ENCODE results near the gene FMNL1.

Gene FMNL1

DNA sequence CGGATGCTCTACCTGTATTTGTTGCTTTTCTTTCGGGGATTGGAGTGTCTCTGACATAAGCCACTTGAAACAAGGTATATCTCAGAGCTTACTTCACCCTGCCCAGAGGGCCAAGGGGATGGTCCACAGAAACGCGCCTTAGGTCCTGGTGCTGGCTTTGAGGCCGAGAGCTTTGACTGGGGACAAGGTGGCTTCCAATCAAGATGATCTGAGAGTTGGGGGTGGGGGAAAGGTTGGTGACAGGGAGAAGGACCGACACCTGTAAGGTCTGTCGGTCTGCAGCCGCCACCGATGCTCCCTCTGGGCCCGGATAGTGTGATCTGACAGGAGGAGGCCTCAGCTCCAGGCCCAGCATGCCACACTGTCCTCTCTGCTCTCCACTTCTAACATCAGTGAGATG, 62.0 kb downstream of the FMNL1 start:
- Histone ChIP-seq H3K9ac (ENCODE audit: low read depth, low read length) (no peak overlapping the region), H3K27ac (ENCODE audit: low read length) (no peak overlapping the region)

GRCh38 chr17:45284176-45285140, 62.8 kb downstream of the FMNL1 start:
- Histone ChIP-seq H3K27me3 (ENCODE audit: insufficient read depth, low read length, poor library complexity) (no peaks in the 10 kb centered on the region), H3K4me2 (ENCODE audit: insufficient read depth, low read length) (no peak overlapping the region), H2AFZ (ENCODE audit: low read depth, low read length) (no peak overlapping the region), H3K9ac (ENCODE audit: low read depth, low read length) (no peak overlapping the region), H3K79me2 (ENCODE audit: insufficient read depth, low read length) (no peaks in the 10 kb centered on the region), H3K9me3 (ENCODE audit: insufficient read depth, low read length, severe bottlenecking) (no peaks in the 10 kb centered on the region), H3K4me1 (ENCODE audit: insufficient read depth, low read length) (no peaks in the 10 kb centered on the region), H3K36me3 (ENCODE audit: insufficient read depth, low read length) (peaks cover 82% of the 10 kb centered on the region), H3K27ac (ENCODE audit: low read length) (no peak overlapping the region), H3K4me3 (ENCODE audit: low read depth in 1 of 2, low read length in 2 of 2) (no peak overlapping the region), H4K20me1 (ENCODE audit: insufficient read depth, low read length) (0 out of 2 replicates have a peak, but pooled peaks cover 6% of the 10 kb centered on the region)
- TF ChIP-seq, protein P1, sequence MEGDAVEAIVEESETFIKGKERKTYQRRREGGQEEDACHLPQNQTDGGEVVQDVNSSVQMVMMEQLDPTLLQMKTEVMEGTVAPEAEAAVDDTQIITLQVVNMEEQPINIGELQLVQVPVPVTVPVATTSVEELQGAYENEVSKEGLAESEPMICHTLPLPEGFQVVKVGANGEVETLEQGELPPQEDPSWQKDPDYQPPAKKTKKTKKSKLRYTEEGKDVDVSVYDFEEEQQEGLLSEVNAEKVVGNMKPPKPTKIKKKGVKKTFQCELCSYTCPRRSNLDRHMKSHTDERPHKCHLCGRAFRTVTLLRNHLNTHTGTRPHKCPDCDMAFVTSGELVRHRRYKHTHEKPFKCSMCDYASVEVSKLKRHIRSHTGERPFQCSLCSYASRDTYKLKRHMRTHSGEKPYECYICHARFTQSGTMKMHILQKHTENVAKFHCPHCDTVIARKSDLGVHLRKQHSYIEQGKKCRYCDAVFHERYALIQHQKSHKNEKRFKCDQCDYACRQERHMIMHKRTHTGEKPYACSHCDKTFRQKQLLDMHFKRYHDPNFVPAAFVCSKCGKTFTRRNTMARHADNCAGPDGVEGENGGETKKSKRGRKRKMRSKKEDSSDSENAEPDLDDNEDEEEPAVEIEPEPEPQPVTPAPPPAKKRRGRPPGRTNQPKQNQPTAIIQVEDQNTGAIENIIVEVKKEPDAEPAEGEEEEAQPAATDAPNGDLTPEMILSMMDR (IDR thresholded peaks at IDR 0.05; ENCODE audit: borderline replicate concordance, extremely low read depth, low read length, poor library complexity, severe bottlenecking), result peak; percentile 55
- TF ChIP-seq EZH2 (IDR thresholded peaks at IDR 0.05; ENCODE audit: borderline replicate concordance, low read depth, low read length, severe bottlenecking), result no peak
- ATAC-seq (ENCODE audit: insufficient read depth, low read depth), result 0 out of 3 replicates have a peak, but pooled peaks have one; percentile 45
- peak; percentile 30 for DNase-seq

More for the DNA sequence above, 62.0 kb downstream of the FMNL1 start:
- no peak for DNase-seq
- H3K79me2 ChIP-seq (ENCODE audit: insufficient read depth, low read length), result no peaks in the 10 kb centered on the region
- H3K36me3 ChIP-seq (ENCODE audit: insufficient read depth, low read length), result peaks cover 75% of the 10 kb centered on the region
- H3K4me3 ChIP-seq (ENCODE audit: low read depth in 1 of 2, low read length in 2 of 2), result no peak overlapping the region
- no peaks in the 10 kb centered on the region for H3K4me1 ChIP-seq (ENCODE audit: insufficient read depth, low read length)
- no peaks in the 10 kb centered on the region for H3K9me3 ChIP-seq (ENCODE audit: insufficient read depth, low read length, severe bottlenecking)
- H3K4me2 ChIP-seq (ENCODE audit: insufficient read depth, low read length), result no peak overlapping the region
- no peaks in the 10 kb centered on the region for H4K20me1 ChIP-seq (ENCODE audit: insufficient read depth, low read length)
- TF ChIP-seq EZH2 (IDR thresholded peaks at IDR 0.05; ENCODE audit: borderline replicate concordance, low read depth, low read length, severe bottlenecking), result no peak
- TF ChIP-seq, protein P1 (IDR thresholded peaks at IDR 0.05; ENCODE audit: borderline replicate concordance, extremely low read depth, low read length, poor library complexity, severe bottlenecking), result no peak
- ATAC-seq (ENCODE audit: insufficient read depth, low read depth), result no peak
- H2AFZ ChIP-seq (ENCODE audit: low read depth, low read length), result no peak overlapping the region
- no peaks in the 10 kb centered on the region for H3K27me3 ChIP-seq (ENCODE audit: insufficient read depth, low read length, poor library complexity)

DNA sequence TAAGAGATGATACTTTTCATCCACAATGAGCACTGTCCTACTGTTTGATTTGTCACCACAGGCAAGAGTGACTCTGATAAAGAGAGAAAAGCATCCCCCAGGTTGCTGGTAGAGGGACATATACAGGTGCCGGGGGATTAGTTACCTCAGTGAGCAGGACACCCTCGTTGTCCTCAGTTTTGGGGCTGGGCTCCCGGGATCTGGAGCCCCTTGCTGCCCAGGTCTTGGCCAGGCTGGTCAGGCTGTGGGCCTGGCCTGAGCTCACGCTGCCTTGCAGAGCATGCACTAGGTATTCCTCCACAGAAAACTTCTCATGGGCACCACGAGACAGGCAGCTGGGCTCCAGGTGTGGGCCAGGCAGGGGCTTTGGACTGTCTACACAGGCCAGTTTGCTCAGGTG, 64.6 kb downstream of the FMNL1 start:
- no peak overlapping the region for H2AFZ ChIP-seq (ENCODE audit: low read depth, low read length)
- no peak for DNase-seq
- H3K9ac ChIP-seq (ENCODE audit: low read depth, low read length), result no peak overlapping the region
- H3K4me2 ChIP-seq (ENCODE audit: insufficient read depth, low read length), result no peak overlapping the region
- TF ChIP-seq, protein P1 (IDR thresholded peaks at IDR 0.05; ENCODE audit: borderline replicate concordance, extremely low read depth, low read length, poor library complexity, severe bottlenecking), result no peak
- no peak for TF ChIP-seq EZH2 (IDR thresholded peaks at IDR 0.05; ENCODE audit: borderline replicate concordance, low read depth, low read length, severe bottlenecking)
- peaks cover 87% of the 10 kb centered on the region for H3K36me3 ChIP-seq (ENCODE audit: insufficient read depth, low read length)
- H3K4me1 ChIP-seq (ENCODE audit: insufficient read depth, low read length), result no peaks in the 10 kb centered on the region
- peaks cover 22% of the 10 kb centered on the region; the same call in 1 of the 2 replicates for H4K20me1 ChIP-seq (ENCODE audit: insufficient read depth, low read length)
- H3K27ac ChIP-seq (ENCODE audit: low read length), result no peak overlapping the region
- no peaks in the 10 kb centered on the region for H3K27me3 ChIP-seq (ENCODE audit: insufficient read depth, low read length, poor library complexity)
- H3K79me2 ChIP-seq (ENCODE audit: insufficient read depth, low read length), result peaks cover 7% of the 10 kb centered on the region
- H3K4me3 ChIP-seq (ENCODE audit: low read depth in 1 of 2, low read length in 2 of 2), result no peak overlapping the region
- ATAC-seq (ENCODE audit: insufficient read depth, low read depth), result no peak
- H3K9me3 ChIP-seq (ENCODE audit: insufficient read depth, low read length, severe bottlenecking), result no peaks in the 10 kb centered on the region
